Activated CD8-positive, alpha-beta memory T cell treated with anti-CD3 and anti-CD28 coated beads for 24 hours (primary cell): ENCODE data around the gene PODN.

Experiments used
- DNase-seq: peaks from one replicate; pipeline ENCODE4 v3.0.0-alpha.2; 2020

Gene PODN

DNA sequence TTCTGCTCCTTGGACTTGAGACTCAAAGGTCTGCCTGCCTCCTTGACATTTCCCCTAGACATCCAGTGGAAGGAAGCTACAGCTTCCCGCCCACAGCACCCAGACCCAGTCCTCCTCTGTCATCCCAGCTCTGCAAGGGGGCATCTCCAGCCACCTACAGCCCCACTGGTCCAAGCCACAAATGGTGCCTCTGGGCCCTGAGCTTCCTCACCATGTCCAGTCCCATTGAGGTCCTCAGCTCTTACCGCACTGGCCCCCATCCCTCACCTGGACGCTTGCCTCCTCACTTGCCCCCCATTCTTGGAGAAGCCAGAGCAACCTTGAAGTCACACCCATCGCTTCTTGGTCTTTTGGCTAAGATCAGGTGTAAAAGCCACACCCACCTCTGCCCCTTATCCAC lies 13.2 kb downstream of the PODN start:
- DNase-seq = no peak

DNA sequence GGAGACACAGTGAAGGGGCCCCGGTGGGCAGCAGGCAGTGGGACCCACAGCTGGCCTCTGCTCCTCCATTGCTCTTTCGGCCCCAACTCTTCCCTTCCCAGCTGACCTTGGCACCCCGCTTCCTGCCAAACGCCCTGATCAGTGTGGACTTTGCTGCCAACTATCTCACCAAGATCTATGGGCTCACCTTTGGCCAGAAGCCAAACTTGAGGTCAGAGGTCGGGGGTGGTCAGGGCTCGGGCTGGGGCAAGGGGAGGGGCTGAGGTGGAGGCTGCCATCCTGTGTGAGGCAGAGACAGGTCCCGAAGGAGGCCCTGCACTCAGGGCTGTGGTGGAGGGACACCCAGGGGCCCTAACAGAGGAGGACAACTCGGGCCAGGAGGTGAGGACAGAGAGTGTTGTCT lies 13.7 kb downstream of the PODN start:
- DNase-seq = no peak

DNA sequence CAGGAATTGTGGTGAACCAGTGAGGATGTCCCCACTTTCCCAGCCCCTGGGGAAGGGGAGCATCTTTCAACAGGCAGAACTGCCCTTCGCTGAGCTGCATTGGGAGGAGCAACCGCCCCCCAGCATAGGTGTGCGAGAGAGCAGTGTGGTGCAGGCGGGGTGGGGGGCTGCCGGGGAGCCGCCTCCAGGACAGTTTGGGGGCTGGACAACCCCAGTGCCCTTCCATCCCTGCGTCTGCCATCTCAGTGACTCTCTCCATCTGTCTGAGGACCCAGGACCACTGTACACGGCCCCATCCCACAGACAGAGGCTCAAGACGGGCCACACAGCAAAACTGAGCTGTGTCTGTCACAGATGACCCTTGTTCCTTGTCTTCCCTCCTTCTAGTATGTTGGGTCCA lies 14.2 kb downstream of the PODN start:
- DNase-seq = no peak

DNA sequence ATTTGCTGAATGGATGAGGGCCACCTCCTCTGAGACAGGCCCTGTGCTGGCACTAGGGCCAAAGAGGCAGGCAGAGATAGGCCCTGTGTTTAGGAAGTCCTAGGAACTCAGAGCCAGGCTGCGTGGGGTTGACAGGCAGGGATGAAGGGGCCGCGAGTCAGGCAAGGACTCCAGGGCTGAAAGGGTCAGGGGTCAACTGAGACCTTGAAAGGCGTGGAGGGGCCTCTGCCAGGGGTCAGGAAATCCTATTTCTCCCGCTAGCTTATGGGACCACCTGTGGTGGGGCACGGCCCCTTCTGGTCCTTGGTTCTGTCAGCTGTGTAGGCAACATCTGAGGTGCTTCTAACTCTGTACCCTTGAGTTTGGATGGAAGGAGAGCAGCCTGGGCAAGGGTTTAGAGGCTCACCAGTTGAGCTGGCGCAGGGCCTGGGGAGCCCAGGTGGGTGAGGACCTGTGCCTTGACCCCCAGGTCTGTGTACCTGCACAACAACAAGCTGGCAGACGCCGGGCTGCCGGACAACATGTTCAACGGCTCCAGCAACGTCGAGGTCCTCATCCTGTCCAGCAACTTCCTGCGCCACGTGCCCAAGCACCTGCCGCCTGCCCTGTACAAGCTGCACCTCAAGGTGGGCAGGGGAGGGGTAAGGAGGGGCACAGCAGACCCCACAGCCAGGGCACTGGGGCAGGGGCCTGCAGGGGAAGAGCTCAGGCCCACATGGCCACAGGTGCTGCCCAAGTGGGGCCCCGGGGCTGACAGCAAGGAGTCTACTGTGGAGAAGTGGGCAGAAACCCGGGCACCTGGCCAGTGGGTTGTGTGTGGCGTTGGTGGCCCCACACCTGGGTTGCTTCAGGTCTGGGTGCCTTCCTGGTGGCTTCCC lies 14.9 kb downstream of the PODN start:
- no peak for DNase-seq

DNA sequence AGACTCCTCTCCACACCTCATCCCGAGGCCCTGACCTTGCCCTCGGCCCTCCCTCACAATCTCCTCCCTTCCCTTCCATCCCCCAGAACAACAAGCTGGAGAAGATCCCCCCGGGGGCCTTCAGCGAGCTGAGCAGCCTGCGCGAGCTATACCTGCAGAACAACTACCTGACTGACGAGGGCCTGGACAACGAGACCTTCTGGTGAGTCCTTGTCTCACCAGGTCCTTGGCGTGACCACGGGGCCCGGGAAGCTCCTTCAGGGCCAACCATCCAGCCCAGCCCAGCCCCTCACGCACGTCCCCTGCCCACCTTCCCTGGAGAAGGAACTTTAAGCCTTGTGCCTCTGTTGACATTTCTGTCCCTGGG lies 15.6 kb downstream of the PODN start:
- no peak for DNase-seq

DNA sequence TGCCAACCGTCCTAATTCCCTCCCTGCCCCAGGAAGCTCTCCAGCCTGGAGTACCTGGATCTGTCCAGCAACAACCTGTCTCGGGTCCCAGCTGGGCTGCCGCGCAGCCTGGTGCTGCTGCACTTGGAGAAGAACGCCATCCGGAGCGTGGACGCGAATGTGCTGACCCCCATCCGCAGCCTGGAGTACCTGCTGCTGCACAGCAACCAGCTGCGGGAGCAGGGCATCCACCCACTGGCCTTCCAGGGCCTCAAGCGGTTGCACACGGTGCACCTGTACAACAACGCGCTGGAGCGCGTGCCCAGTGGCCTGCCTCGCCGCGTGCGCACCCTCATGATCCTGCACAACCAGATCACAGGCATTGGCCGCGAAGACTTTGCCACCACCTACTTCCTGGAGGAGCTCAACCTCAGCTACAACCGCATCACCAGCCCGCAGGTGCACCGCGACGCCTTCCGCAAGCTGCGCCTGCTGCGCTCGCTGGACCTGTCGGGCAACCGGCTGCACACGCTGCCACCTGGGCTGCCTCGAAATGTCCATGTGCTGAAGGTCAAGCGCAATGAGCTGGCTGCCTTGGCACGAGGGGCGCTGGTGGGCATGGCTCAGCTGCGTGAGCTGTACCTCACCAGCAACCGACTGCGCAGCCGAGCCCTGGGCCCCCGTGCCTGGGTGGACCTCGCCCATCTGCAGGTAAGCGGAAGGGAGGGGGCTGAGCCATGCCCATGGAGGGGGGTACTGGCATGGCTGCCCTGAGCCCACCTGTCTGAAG lies 16.5 kb downstream of the PODN start:
- DNase-seq = no peak

DNA sequence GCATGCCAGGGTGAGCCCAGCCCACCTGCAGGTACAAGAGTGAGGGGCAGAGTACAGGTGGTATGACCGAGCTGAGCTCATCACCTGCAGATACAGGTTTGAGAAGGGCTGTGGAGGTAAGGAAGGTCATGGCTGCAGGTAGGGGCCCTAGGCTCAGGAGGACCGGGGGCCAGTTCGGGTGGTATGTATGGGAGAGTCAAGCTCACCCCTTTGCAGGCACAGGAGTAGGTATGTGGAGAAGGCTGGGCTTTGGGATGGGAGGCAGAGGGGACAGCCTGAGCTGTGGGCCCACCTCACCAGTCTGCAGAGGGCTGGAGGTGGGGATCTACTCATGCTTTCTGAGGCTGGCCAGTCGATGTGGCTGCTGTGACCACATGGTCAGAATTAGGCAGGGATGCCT lies 17.2 kb downstream of the PODN start:
- no peak for DNase-seq

DNA sequence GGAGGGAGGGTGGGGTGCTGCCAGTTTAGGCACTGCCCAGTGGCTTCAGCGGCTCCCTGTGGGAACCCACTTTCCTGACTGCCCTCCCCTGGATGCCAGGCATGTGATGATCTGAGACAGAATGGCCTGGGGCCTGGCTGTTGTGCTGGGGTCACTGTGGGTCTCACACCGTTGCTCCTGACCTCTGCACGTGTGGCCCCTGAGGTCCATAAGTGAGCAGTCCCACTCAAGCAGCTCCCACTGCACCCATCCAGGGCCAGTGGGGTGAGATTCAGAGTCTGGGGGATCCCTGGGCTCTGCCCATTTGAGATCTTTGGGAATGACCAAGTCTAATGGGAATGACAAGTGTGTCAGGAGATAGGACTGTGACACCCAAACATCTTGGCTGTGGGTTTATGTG lies 18.0 kb downstream of the PODN start:
- no peak for DNase-seq

DNA sequence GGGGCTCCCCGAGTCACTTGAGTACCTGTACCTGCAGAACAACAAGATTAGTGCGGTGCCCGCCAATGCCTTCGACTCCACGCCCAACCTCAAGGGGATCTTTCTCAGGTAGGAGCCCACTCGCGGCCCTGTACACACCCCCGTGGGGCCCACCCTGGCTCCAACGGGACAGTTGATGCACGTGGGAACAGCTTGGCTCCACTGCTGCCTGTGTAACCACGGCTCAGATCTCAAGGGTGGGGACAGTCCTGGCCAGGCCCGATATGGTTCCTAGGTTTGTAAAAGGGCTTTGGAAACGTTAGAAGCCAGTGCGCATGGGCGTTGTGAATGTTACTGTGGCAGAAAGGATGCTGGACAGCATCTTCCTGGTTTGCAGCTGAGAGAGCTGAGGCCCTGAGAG lies 18.8 kb downstream of the PODN start:
- DNase-seq = no peak

DNA sequence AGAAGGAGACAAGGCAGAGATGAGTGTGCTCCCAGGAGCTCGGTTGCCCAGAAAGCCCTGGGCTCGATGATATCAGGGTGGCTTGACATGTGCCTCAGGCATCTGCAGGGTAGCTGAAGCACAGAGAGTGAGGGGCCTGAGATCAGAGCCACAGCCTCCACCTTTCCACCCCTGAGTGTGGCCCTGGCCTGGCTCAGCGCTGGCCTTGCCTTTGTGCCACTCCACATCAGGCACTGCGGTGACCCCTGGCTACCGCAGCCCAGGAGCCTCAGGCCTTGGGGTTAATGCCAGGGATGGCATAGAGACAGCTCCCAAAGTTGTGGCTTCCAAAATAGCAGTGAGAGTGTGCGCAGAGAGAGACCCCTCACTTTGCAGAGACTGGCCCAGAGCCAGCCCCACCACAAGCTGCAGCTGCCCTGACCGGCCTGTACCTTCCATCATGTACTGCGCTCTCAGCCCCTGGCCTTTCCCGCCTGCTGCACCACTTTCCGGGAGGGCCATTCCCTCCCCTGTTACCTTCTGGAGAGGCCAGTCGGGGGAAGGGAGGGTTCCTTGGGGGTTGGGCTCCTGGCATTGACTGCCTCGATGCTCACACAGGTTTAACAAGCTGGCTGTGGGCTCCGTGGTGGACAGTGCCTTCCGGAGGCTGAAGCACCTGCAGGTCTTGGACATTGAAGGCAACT lies 19.5 kb downstream of the PODN start:
- DNase-seq = no peak

DNA sequence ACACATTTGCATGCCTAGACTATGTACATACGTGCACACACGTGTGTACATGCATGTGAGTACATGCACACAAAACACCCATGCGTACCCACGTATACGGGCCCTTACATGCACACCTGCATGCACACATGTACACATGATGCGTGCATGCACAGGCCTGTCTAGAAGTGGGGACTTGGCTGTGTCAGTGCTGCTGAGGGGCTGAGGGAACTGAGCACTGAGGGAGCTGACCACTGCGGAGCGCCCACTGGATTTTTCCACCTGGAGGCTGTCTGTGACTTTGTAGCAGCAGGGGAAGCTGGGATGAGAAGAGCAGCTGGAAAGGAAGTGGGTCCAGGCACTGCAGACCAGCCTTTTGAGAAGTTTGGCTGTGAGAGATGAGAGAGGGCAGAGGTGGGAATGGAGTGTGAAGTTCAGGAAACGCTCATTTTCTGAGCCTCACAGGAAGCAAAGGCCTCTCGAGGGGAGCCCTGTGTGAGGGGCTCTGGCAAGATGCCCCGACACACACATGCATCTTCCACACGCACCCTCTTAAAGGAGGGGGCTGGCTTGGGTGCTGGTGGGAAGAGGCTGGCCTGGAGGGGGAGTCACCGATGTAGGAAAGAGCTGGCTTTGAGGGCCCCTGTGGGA lies 20.9 kb downstream of the PODN start:
- no peak for DNase-seq

DNA sequence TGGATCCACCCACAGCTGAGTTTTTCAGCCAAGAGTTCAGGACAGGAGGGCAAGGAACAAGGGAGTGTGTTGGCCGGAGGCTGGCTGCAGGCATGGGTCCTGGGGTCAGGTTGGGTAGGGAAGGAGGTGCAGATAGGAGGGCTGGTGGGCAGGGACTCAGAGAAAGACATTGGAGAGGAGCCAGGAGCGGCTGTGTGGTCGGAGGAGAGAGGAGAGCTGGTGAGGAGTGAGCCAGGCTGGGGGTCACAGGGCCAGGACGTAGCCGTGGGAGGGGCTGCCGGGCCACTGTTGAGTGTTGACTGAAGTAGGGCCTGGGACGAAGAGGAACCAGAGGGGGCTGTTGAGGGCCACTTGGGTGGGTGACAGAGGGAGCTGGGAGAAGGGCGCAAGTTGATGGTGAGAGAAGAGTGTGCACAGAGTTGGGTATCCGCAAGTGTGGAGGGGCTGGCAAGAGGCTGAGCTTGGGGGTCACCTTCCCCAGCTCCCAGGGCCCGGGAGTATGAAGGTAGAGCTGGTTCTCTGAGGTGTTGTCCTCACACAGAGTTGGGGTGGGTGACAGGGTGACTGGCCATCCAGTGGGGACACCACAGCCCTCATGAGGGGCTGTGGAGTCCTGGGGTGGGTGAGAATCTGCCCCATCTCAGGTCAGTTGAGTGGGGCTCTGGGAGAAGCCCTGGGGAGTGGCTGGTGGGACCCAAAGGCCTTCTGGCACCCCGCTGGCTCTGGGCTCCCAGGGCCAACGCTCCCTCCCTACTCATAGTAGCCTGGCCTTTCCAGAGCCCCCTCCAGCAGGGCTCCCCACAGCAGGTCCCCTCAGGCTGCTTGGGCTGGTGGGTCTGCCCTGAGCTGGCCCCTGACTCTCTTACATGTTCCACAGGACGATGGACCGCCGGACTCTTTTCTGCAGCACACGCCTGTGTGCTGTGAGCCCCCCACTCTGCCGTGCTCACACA lies 21.9 kb downstream of the PODN start:
- no peak for DNase-seq

DNA sequence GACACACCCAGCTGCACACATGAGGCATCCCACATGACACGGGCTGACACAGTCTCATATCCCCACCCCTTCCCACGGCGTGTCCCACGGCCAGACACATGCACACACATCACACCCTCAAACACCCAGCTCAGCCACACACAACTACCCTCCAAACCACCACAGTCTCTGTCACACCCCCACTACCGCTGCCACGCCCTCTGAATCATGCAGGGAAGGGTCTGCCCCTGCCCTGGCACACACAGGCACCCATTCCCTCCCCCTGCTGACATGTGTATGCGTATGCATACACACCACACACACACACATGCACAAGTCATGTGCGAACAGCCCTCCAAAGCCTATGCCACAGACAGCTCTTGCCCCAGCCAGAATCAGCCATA lies 22.6 kb downstream of the PODN start:
- no peak for DNase-seq

DNA sequence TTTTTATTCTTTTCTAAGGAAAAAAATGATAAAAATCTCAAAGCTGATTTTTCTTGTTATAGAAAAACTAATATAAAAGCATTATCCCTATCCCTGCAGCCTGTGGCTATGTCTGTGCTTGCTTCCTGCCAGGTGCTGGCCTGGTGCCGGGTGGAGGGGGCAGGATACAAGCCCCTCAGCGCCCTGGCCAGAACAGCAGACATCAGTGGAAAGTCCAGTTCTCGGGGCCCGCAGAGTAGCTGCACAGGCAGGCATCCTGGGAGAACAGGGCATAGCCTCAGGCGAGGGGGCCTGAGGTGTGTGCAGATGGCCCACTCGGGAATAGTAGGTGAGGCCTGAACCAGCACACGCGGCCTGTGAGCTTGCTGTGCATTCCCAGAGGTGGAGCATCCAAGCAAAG lies 23.4 kb downstream of the PODN start:
- DNase-seq = no peak

DNA sequence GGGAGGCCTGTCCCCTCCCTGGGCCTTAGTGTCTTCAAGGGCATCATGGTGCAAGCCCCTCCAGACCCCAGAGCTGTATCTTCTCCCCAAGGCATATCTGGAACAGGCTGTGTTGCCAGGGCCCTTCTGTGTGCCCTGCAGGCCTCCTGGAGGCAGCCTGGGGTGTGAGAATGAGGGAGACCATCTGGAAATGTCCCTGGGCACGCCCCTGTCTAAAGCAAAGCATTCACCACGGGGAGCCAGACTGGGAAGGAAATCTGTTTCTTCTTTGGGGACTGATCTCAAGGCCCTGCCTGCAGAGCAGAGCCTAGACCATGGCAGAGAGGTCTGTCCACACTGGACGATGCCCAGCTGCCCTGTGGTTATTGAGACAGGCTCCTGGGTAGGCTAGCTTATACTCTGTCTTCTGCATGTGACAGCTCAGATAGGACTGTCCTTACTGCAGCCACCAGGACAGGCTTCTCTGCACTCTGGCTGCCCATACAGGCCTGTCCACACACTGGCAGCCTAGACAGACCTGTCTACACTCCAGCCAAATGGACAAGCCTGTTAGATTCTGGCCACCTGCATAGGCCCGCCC lies 24.6 kb downstream of the PODN start:
- DNase-seq = no peak

DNA sequence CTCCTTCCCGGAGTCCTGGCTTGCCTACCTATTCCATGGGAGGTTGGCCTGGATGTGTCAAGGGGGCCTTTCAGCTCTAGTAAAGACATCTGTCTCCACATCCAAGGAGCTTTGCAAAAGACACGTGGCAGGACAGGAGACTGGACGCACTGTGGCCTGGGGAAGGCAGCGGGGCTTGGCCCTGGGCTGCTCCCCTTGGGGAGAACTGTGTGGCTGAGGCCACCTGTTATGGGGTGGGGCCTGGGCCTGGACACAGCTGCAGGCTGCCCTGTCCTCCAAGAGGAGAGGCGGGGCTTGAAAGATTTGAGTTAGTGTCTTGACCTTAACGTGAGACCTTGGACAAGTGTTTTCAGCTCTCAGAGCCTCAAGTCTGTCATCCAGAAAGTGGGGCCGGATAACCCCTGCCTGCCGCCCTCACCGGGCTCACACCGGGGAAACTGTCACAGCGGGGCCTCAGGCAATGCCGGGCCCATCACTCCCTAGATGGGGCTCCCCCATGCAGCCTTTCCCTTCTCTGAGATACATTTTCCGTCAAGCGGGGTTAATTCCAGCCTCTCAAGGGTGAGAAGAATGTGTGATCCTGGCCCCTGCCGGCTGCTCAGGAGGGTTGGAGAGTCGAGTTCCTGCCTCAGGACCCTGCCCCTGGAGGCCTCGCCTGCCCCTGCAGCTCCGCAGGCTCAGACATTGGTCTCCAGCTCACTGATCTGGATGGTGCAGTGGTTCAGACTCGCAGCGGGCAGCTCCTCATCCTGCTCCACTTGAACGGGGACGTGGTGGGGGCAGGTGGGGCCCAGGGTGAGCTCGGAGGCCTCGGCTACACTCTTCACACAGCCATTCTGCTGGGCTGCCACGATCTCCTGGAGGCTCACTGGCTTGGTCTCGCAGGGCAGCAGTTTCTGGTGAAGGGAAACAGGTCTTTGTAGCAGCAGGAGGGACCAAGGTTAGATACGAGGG lies 25.6 kb downstream of the PODN start:
- no peak for DNase-seq

DNA sequence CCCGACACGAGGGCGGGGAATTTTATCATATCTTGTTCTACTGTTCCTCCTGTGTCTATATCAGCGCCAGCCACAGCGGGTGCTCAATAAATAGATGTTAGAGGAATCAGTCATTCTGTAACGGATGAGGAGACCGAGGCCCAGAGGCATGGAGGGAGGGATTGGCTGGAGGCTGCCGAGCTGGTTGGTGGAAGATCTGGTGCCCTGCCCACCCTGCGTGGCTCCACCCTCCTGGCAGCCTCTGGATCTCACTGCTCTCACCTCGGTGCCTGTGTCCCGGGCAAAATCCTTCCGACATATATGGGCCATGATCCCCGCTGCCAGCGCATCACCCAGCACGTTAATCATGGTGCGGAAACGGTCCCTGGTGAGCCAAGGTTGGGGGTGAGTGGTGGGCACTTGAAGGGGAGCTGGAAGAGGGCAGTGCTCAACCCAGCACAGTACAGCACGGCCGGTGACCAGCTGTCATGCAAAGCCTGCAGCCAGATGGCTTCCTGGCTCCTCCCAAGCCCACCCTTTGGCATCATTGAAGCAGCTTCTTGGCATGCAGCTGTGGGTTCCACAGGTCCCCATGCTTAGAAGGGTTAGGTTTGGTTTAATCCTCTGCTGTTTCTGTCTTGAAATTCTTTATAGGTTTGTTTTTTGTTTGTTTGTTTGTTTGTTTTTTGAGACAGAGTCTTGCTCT lies 26.7 kb downstream of the PODN start:
- no peak for DNase-seq

DNA sequence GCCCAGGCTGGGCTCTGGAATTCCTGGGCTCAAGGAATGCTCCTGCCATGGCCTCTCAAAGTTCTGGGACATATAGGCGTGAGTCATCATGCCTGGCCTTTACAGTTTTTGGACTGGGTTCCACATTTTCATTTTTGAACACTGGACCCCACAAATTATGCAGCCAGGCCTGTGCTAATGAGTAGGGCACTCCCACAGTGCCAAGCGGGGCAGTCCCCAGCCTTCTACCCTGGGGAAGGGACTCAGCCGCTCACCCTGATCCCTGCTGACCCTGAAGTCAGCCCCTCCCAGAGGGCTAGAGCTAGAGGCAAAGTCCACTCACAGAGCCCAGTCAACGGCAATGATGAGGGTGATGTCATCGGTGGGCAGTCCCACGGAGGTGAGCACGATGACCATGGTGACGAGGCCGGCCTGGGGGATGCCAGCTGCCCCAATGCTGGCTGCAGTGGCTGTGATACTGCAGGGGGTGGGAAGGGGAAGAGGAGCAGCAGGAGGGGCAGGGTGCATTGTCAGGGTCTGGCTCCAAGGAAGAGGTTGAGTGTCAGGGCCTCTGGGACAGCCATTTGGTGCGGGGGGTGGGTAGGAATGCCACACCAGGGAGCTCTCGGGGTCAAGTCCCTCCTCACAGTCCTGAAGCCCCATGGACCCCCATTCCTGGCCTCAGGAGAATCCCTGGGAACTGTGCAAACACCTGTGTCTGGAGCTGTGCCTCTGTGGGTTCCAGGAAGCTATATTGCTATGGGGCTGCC lies 27.6 kb downstream of the PODN start:
- no peak for DNase-seq
